Measurements from ENCODE around the gene OR4D10. TPM values are rescaled to one million over a fixed set of nuclear protein-coding genes. Genes with fewer than 3 reads are reported as not detected.

The OR4D10 gene
- total RNA-seq, 1 donor from 2014 or later, result not detected

GRCh38 chr11:59459916-59460315 is 13.2 kb upstream of the OR4D10 start:
- Mint-ChIP-seq H3K27me3 (no peaks in the 10 kb centered on the region), H3K9me3 (ENCODE audit: low read depth) (peaks cover 4% of the 10 kb centered on the region), H3K27ac (no peak overlapping the region), H3K4me3 (ENCODE audit: low read depth) (no peak overlapping the region), H3K4me1 (ENCODE audit: low read depth) (peaks cover 6% of the 10 kb centered on the region), H3K36me3 (ENCODE audit: insufficient read depth) (no peaks in the 10 kb centered on the region)
- no peak for TF ChIP-seq CTCF (IDR thresholded peaks at IDR 0.05; ENCODE audit: unreplicated experiment)
- DNase-seq (ENCODE audit: low spot score, unreplicated experiment), result no peak

- peaks cover 8% of the 10 kb centered on the region for H3K9me3 Mint-ChIP-seq (ENCODE audit: low read depth)
- TF ChIP-seq CTCF (IDR thresholded peaks at IDR 0.05; ENCODE audit: unreplicated experiment), result no peak
- no peaks in the 10 kb centered on the region for H3K36me3 Mint-ChIP-seq (ENCODE audit: insufficient read depth)
- H3K4me3 Mint-ChIP-seq (ENCODE audit: low read depth), result no peak overlapping the region
- peaks cover 1% of the 10 kb centered on the region for H3K4me1 Mint-ChIP-seq (ENCODE audit: low read depth)
- no peak overlapping the region for H3K27ac Mint-ChIP-seq
- no peaks in the 10 kb centered on the region for H3K27me3 Mint-ChIP-seq
- no peak for DNase-seq (ENCODE audit: low spot score, unreplicated experiment)
Measured at GRCh38 chr11:59463190-59463641, 9.9 kb upstream of the OR4D10 start.

GRCh38 chr11:59475176-59475575 is 2.1 kb downstream of the OR4D10 start:
- H3K27me3 Mint-ChIP-seq, result peaks cover 10% of the 10 kb centered on the region
- TF ChIP-seq CTCF (IDR thresholded peaks at IDR 0.05; ENCODE audit: unreplicated experiment), result no peak
- no peaks in the 10 kb centered on the region for H3K36me3 Mint-ChIP-seq (ENCODE audit: insufficient read depth)
- H3K27ac Mint-ChIP-seq, result no peak overlapping the region
- no peak overlapping the region for H3K4me3 Mint-ChIP-seq (ENCODE audit: low read depth)
- no peaks in the 10 kb centered on the region for H3K9me3 Mint-ChIP-seq (ENCODE audit: low read depth)
- DNase-seq (ENCODE audit: low spot score, unreplicated experiment), result no peak
- no peaks in the 10 kb centered on the region for H3K4me1 Mint-ChIP-seq (ENCODE audit: low read depth)

GRCh38 chr11:59479906-59480305 is 6.8 kb downstream of the OR4D10 start:
- no peak for TF ChIP-seq CTCF (IDR thresholded peaks at IDR 0.05; ENCODE audit: unreplicated experiment)
- Mint-ChIP-seq H3K4me1 (ENCODE audit: low read depth) (no peaks in the 10 kb centered on the region), H3K36me3 (ENCODE audit: insufficient read depth) (no peaks in the 10 kb centered on the region), H3K27ac (no peak overlapping the region), H3K9me3 (ENCODE audit: low read depth) (no peaks in the 10 kb centered on the region), H3K27me3 (peaks cover 7% of the 10 kb centered on the region), H3K4me3 (ENCODE audit: low read depth) (no peak overlapping the region)
- no peak for DNase-seq (ENCODE audit: low spot score, unreplicated experiment)

GRCh38 chr11:59480359-59480758 is 7.2 kb downstream of the OR4D10 start:
- Mint-ChIP-seq H3K4me3 (ENCODE audit: low read depth) (no peak overlapping the region), H3K27ac (no peak overlapping the region), H3K4me1 (ENCODE audit: low read depth) (no peaks in the 10 kb centered on the region), H3K36me3 (ENCODE audit: insufficient read depth) (no peaks in the 10 kb centered on the region), H3K27me3 (peaks cover 4% of the 10 kb centered on the region), H3K9me3 (ENCODE audit: low read depth) (no peaks in the 10 kb centered on the region)
- no peak for TF ChIP-seq CTCF (IDR thresholded peaks at IDR 0.05; ENCODE audit: unreplicated experiment)
- no peak for DNase-seq (ENCODE audit: low spot score, unreplicated experiment)

All from progenitor cell of endocrine pancreas (in vitro differentiated cells).